Gastrocnemius medialis (tissue), 4 donors: ENCODE results near the gene NPEPPS.
"Not testable (repeated sequence)": the region's sequence is repeated elsewhere in the genome, so short reads cannot be mapped to it uniquely, and the experiment has no call there.

Experiments used
- CTCF ChIP-seq, 5 experiments: fragments of 450-650 bp in 3 of 5; fragments of 200-600 bp in 2 of 5; sonication (generic) in 2 of 5; IDR thresholded peaks in 4 of 5; conservative IDR thresholded peaks in 1 of 5; 1 replicate in 4 of 5; 2 replicates in 1 of 5; pipeline ENCODE4 v1.5.1; 2016 to 2019; ENCODE audit warnings: antibody characterized with exemption in 5 of 5, mild to moderate bottlenecking in 3 of 5, moderate library complexity in 3 of 5
- POLR2A ChIP-seq, 2 donors: fragments of 450-650 bp; IDR thresholded peaks; one replicate each; pipeline ENCODE4 v1.6.1; 2017; ENCODE audit warnings: antibody characterized with exemption in 2 of 2, mild to moderate bottlenecking in 2 of 2, moderate library complexity in 2 of 2

- not testable (repeated sequence) for TF ChIP-seq POLR2A (IDR thresholded peaks at IDR 0.05); CTCF (IDR thresholded peaks at IDR 0.05 in 4 of 5, conservative IDR thresholded peaks at IDR 0.05 in 1 of 5)
These were observed 62.6 kb downstream of the NPEPPS start for GRCh38 chr17:47593522-47593921.
